ENCODE data around the gene ATP7B. TPM values are rescaled to one million over a fixed set of nuclear protein-coding genes. Genes with fewer than 3 reads are reported as not detected.

Gene ATP7B
- total RNA-seq, 1 experiment from 2014 or later = 5.6 TPM

DNA sequence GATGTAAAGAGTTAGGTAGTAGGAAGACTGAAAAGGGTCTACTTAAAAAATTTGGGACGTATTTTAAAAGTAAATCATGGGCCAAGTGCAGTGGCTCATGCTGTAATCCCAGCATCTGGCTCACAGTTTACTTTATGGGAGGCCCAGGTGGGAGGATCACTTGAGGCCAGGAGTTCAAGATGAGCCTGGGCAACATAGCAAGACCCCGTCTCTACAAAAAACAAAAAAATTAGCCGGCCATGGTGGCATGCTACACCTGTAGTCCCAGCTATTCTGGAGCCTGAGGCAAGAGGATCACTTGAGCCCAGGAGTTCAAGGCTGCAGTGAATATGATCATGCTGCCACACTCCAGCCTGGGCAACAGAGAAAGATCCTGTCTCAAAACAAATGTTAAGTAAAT lies 36.2 kb upstream of the ATP7B start:
- intact Hi-C loops (cut with micrococcal nuclease; ENCODE audit: unreplicated experiment) = no loop called here
- no peak for DNase-seq
- Mint-ChIP-seq H3K4me1 (ENCODE audit: low read depth, unreplicated experiment) (no peaks in the 10 kb centered on the region), H3K9me3 (ENCODE audit: low read depth, unreplicated experiment) (no peaks in the 10 kb centered on the region), H3K27me3 (ENCODE audit: unreplicated experiment) (no peaks in the 10 kb centered on the region), H3K36me3 (ENCODE audit: insufficient read depth, unreplicated experiment) (no peaks in the 10 kb centered on the region), H3K27ac (ENCODE audit: unreplicated experiment) (no peak overlapping the region), H3K4me3 (ENCODE audit: low read depth, unreplicated experiment) (no peak overlapping the region)
- CTCF ChIA-PET = no interaction called here
- no TSS peak for BruUV-seq (replicated peaks)
- TF ChIP-seq, protein P1, sequence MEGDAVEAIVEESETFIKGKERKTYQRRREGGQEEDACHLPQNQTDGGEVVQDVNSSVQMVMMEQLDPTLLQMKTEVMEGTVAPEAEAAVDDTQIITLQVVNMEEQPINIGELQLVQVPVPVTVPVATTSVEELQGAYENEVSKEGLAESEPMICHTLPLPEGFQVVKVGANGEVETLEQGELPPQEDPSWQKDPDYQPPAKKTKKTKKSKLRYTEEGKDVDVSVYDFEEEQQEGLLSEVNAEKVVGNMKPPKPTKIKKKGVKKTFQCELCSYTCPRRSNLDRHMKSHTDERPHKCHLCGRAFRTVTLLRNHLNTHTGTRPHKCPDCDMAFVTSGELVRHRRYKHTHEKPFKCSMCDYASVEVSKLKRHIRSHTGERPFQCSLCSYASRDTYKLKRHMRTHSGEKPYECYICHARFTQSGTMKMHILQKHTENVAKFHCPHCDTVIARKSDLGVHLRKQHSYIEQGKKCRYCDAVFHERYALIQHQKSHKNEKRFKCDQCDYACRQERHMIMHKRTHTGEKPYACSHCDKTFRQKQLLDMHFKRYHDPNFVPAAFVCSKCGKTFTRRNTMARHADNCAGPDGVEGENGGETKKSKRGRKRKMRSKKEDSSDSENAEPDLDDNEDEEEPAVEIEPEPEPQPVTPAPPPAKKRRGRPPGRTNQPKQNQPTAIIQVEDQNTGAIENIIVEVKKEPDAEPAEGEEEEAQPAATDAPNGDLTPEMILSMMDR (IDR thresholded peaks at IDR 0.05; ENCODE audit: unreplicated experiment) = no peak

DNA sequence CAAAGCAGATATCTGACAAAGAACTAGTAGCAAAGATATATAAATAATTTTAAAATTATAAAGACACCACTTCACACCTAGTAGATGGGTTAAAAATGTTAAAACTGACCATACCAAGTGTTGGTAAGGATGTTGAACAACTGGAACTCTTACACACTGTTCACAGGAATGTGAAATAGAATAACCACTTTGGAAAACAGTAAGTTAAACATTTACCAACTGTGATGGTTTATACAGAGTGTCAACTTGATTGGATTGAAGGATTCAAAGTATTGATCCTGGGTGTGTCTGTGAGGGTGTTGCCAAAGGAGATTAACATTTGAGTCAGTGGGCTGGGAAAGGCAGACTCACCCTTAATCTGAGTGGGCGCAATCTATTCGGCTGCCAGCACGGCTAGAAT lies 32.4 kb upstream of the ATP7B start:
- Mint-ChIP-seq H3K4me1 (ENCODE audit: low read depth, unreplicated experiment) (no peaks in the 10 kb centered on the region), H3K36me3 (ENCODE audit: insufficient read depth, unreplicated experiment) (no peaks in the 10 kb centered on the region), H3K9me3 (ENCODE audit: low read depth, unreplicated experiment) (no peaks in the 10 kb centered on the region), H3K27ac (ENCODE audit: unreplicated experiment) (no peak overlapping the region), H3K27me3 (ENCODE audit: unreplicated experiment) (no peaks in the 10 kb centered on the region), H3K4me3 (ENCODE audit: low read depth, unreplicated experiment) (no peak overlapping the region)
- intact Hi-C loops (cut with micrococcal nuclease; ENCODE audit: unreplicated experiment) = no loop called here
- no peak for DNase-seq
- TF ChIP-seq, protein P1 (IDR thresholded peaks at IDR 0.05; ENCODE audit: unreplicated experiment) = no peak
- no TSS peak for BruUV-seq (replicated peaks)
- CTCF ChIA-PET = no interaction called here

GRCh38 chr13:52036037-52036436 lies 24.8 kb upstream of the ATP7B start:
- BruUV-seq (replicated peaks) = no TSS peak
- TF ChIP-seq, protein P1 (IDR thresholded peaks at IDR 0.05; ENCODE audit: unreplicated experiment) = no peak
- Mint-ChIP-seq H3K27me3 (ENCODE audit: unreplicated experiment) (no peaks in the 10 kb centered on the region), H3K4me1 (ENCODE audit: low read depth, unreplicated experiment) (no peaks in the 10 kb centered on the region), H3K9me3 (ENCODE audit: low read depth, unreplicated experiment) (no peaks in the 10 kb centered on the region), H3K36me3 (ENCODE audit: insufficient read depth, unreplicated experiment) (no peaks in the 10 kb centered on the region), H3K4me3 (ENCODE audit: low read depth, unreplicated experiment) (no peak overlapping the region), H3K27ac (ENCODE audit: unreplicated experiment) (no peak overlapping the region)
- CTCF ChIA-PET = no interaction called here
- DNase-seq = no peak
- intact Hi-C loops (cut with micrococcal nuclease; ENCODE audit: unreplicated experiment) = no loop called here

DNA sequence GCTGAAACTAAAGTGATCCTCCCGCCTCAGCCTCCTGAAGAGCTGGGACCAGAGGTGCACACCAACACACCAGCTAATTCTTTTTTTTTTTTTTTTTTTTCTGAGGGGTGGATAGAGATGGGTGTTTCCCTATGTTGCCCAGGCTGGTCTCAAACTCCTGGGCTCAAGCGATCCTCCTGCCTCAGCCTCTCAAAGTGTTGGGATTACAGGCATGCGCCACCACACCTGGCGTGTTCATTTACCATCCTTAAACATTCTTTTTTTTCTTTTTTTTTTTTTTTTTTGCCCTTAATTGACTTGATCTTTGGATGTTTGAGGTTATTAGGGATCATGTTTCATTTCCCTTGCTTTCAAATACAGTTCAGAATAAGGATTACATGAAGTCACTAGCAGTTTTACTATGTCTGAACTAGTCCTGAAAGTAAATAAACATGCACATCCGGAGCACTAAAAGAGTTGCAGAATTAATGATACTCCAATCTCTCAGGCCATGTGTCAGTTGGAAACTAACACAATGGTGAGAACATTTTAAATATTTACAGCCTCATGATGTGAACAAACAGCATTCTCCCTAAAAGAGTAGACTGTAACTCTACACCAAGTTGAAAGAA lies 23.5 kb upstream of the ATP7B start:
- BruUV-seq (replicated peaks) = no TSS peak
- Mint-ChIP-seq H3K4me3 (ENCODE audit: low read depth, unreplicated experiment) (no peak overlapping the region), H3K36me3 (ENCODE audit: insufficient read depth, unreplicated experiment) (no peaks in the 10 kb centered on the region), H3K27me3 (ENCODE audit: unreplicated experiment) (no peaks in the 10 kb centered on the region), H3K27ac (ENCODE audit: unreplicated experiment) (no peak overlapping the region), H3K4me1 (ENCODE audit: low read depth, unreplicated experiment) (no peaks in the 10 kb centered on the region), H3K9me3 (ENCODE audit: low read depth, unreplicated experiment) (no peaks in the 10 kb centered on the region)
- DNase-seq = no peak
- TF ChIP-seq, protein P1 (IDR thresholded peaks at IDR 0.05; ENCODE audit: unreplicated experiment) = no peak
- intact Hi-C loops (cut with micrococcal nuclease; ENCODE audit: unreplicated experiment) = no loop called here
- CTCF ChIA-PET = no interaction called here
